Measurements from ENCODE around the gene CD300LG.
"Not testable (repeated sequence)": the region's sequence is repeated elsewhere in the genome, so short reads cannot be mapped to it uniquely, and the experiment has no call there.

CD300LG gene

GRCh38 chr17:43826206-43826605, 20.8 kb upstream of the CD300LG start:
- DNase-seq = no peak

- no peak for DNase-seq
These were observed 19.4 kb upstream of the CD300LG start for GRCh38 chr17:43827596-43827995.

GRCh38 chr17:43829738-43830137, 17.2 kb upstream of the CD300LG start:
- no peak for DNase-seq

GRCh38 chr17:43830510-43831140, 16.4 kb upstream of the CD300LG start:
- no peak for DNase-seq

GRCh38 chr17:43831633-43832032, 15.3 kb upstream of the CD300LG start:
- DNase-seq = no peak

GRCh38 chr17:43832168-43832975, 14.6 kb upstream of the CD300LG start:
- DNase-seq = peak; percentile 27

GRCh38 chr17:43832976-43833829, 13.8 kb upstream of the CD300LG start, which contains the start of gene MPP3:
MPP3 (minus strand) TSS chr17:43833146; CDS start chr17:43831906, 1,240 bp downstream.
- DNase-seq = peak; percentile 79

- DNase-seq = no peak
These were observed 12.9 kb upstream of the CD300LG start for GRCh38 chr17:43834106-43834505.

- DNase-seq = peak; percentile 97
These were observed 7.3 kb upstream of the CD300LG start for GRCh38 chr17:43839670-43840108.

GRCh38 chr17:43840814-43841213, 6.2 kb upstream of the CD300LG start:
- DNase-seq = no peak

GRCh38 chr17:43841282-43841681, 5.7 kb upstream of the CD300LG start:
- no peak for DNase-seq

GRCh38 chr17:43842091-43842974, 4.6 kb upstream of the CD300LG start:
- DNase-seq = not testable (repeated sequence)

GRCh38 chr17:43842975-43843325, 4.0 kb upstream of the CD300LG start:
- no peak for DNase-seq

GRCh38 chr17:43844241-43844640, 2.7 kb upstream of the CD300LG start:
- no peak for DNase-seq

GRCh38 chr17:43845766-43846165, 1.2 kb upstream of the CD300LG start:
- DNase-seq = no peak

- DNase-seq = peak; percentile 9
These were observed 709 bp upstream of the CD300LG start for GRCh38 chr17:43846221-43846712.

GRCh38 chr17:43848601-43849000, 1.6 kb downstream of the CD300LG start:
- DNase-seq = no peak

GRCh38 chr17:43849116-43849515, 2.1 kb downstream of the CD300LG start:
- no peak for DNase-seq

- DNase-seq = no peak
These were observed 5.6 kb downstream of the CD300LG start for GRCh38 chr17:43852571-43852970.

- no peak for DNase-seq
These were observed 6.6 kb downstream of the CD300LG start for GRCh38 chr17:43853546-43853945.

GRCh38 chr17:43854498-43854897, 7.5 kb downstream of the CD300LG start:
- DNase-seq = no peak

GRCh38 chr17:43855061-43855460, 8.1 kb downstream of the CD300LG start:
- DNase-seq = no peak

All from NCI-H510A (cell line).